K562 (cell line): ENCODE results near the gene NMT1. TPM values are rescaled to one million over a fixed set of nuclear protein-coding genes. Genes with fewer than 3 reads are reported as not detected.

Experiments used
- ATF4 ChIP-seq: fragments of 450-650 bp; formaldehyde crosslinking; IDR thresholded peaks from 2 replicates; pipeline ENCODE4 v1.4.0; 2022; ENCODE audit warnings: mild to moderate bottlenecking, moderate library complexity
- CREBBP ChIP-seq: IDR thresholded peaks from one replicate; pipeline ENCODE4 v1.6.1; 2012; ENCODE audit warnings: low read depth, mild to moderate bottlenecking, control low read depth, inconsistent platforms, low read length
- ETS1 ChIP-seq: conservative IDR thresholded peaks from 2 replicates; pipeline ENCODE4 v1.6.1; 2011; ENCODE audit warnings: low read depth, mild to moderate bottlenecking, low read length; ENCODE audit not compliant: control insufficient read depth
- FUS ChIP-seq: fragments of 200-400 bp; formaldehyde crosslinking; optimal IDR thresholded peaks from 2 replicates; pipeline ENCODE3; 2017; ENCODE audit warnings: low read depth, low read length
- HCFC1 ChIP-seq: IDR thresholded peaks from 2 replicates; pipeline ENCODE4 v1.6.1; 2012; ENCODE audit warnings: low read depth, low read length, improper control_type of control experiment
- PREB ChIP-seq: sonication (generic); formaldehyde crosslinking; IDR thresholded peaks from 2 replicates; pipeline ENCODE4 v1.8.1; 2023; ENCODE audit warnings: mild to moderate bottlenecking, missing genetic modification reagents
- RERE ChIP-seq: sonication (generic); formaldehyde crosslinking; IDR thresholded peaks from 2 replicates; pipeline ENCODE4 v1.8.0; 2023; ENCODE audit warnings: missing genetic modification reagents, mild to moderate bottlenecking, borderline replicate concordance
- RNF2 ChIP-seq: sonication (generic); IDR thresholded peaks from 2 replicates; pipeline ENCODE4 v1.6.1; 2016
- ZBTB11 ChIP-seq, 3 experiments: fragments of 200-800 bp in 1 of 3; fragments of 250-450 bp in 1 of 3; fragments of 450-650 bp in 1 of 3; sonication (Bioruptor Pico) in 1 of 3; sonication (Bioruptor generic) in 1 of 3; formaldehyde crosslinking in 1 of 3; IDR thresholded peaks; 2 replicates each; pipeline versions ENCODE4 v1.6.1 to v1.8.0; 2016 to 2022; ENCODE audit warnings: mild to moderate bottlenecking in 2 of 3, missing genetic modification characterization in 2 of 3, missing compliant biosample characterization in 1 of 3, moderate library complexity in 1 of 3
- ZNF695 ChIP-seq: fragments of 450-650 bp; formaldehyde crosslinking; IDR thresholded peaks from 2 replicates; pipeline ENCODE4 v1.4.0; 2020; ENCODE audit warnings: mild to moderate bottlenecking, moderate library complexity
- ZNF699 ChIP-seq: fragments of 250-450 bp; sonication (Bioruptor Pico); IDR thresholded peaks from 2 replicates; pipeline ENCODE4 v1.8.0; 2021; ENCODE audit warnings: mild to moderate bottlenecking, moderate library complexity; ENCODE audit not compliant: insufficient replicate concordance
- polyA plus RNA-seq, 8 experiments: library from polyadenylated mRNA; depleted of rRNA in 4 of 8; stranded (reverse) in 5 of 8; unstranded in 3 of 8; fragments of >200 nt; fragmentation: Nextera tagmentation in 2 of 8; fragmentation: Illumina TruSeq in 1 of 8; extraction: Ambion mirVana in 2 of 8; extraction: Trizol in 1 of 8; gene quantifications; 2 replicates each; pipeline versions ENCODE4 v1.2.1 to v1.2.3, GENCODE V29; 2011 to 2014; ENCODE audit warnings: inconsistent platforms in 1 of 8, missing spikeins in 1 of 8
- total RNA-seq, 7 experiments: library from RNA; depleted of rRNA in 6 of 7; stranded (reverse); fragments of >200 nt in 6 of 7; fragmentation: Illumina TruSeq in 2 of 7; extraction: Trizol in 2 of 7; gene quantifications; 2 replicates each; pipeline versions ENCODE4 v1.2.1 to v1.2.3, GENCODE V29; 2011 to 2021; ENCODE audit warnings: low replicate concordance in 1 of 7

The NMT1 gene
- total and polyA plus RNA-seq, 9 of the 15 experiments (the other 6 are each of a cell fraction or from before 2014, with no cell fraction given) = 86.7 to 569 (median 213) TPM

GRCh38 chr17:45149669-45150664 is 88.8 kb downstream of the NMT1 start (continued):
- TF ChIP-seq PREB (CRISPR knock-in tag) (no peak), ZBTB11 (CRISPR knock-in tag; IDR thresholded peaks at IDR 0.05) (no peak), ZNF699 (CRISPR knock-in tag) (no peak), CREBBP (no peak), FUS (no peak), RNF2 (no peak), ETS1 (peak; percentile 33; the same call in 1 of the 2 replicates), RERE (CRISPR knock-in tag) (0 out of 2 replicates have a peak, but pooled peaks have one; percentile 65), HCFC1 (no peak), ATF4 (CRISPR knock-in tag) (no peak), ZNF695 (CRISPR knock-in tag) (no peak)
